GM20000 (cell line): Measurements from ENCODE around the gene BHMT.

Experiments used
- DNase-seq: peaks from one replicate; pipeline ENCODE4 v3.0.0; 2012; ENCODE audit warnings: low spot score
- CTCF ChIP-seq: IDR thresholded peaks from 2 replicates; pipeline ENCODE4 v1.5.1; 2012; ENCODE audit warnings: mild to moderate bottlenecking, control low read depth; ENCODE audit errors: extremely low read depth, missing control alignments

BHMT gene

GRCh38 chr5:79111960-79112702 lies 522 bp downstream of the BHMT start:
- no peak for DNase-seq
- no peak for TF ChIP-seq CTCF

GRCh38 chr5:79112703-79113058 lies 1.1 kb downstream of the BHMT start:
- DNase-seq, result no peak
- no peak for TF ChIP-seq CTCF

DNA sequence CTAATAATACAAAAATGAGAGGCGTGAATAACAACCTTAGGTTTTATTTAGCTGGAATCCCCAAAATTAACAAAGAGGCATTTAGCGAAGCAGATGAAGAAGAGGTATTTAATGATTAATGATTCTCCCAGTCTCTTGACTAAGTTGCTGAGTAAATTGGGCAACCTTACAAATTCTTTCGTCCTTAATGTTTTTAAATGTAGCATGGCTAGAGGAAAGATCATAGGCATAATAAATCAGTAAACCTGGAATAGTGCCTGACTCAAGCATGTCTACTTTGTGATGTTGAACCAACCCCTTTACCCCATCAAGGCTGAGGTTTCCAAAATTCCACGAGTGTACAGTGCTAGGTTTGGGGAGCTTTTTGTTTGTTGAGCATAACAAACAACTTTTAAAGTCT lies 7.9 kb downstream of the BHMT start:
- DNase-seq, result no peak
- no peak for TF ChIP-seq CTCF

- TF ChIP-seq CTCF, result no peak
- no peak for DNase-seq
These were observed 8.6 kb downstream of the BHMT start for GRCh38 chr5:79120221-79120620.

- no peak for DNase-seq
- TF ChIP-seq CTCF, result no peak
These were observed 11.4 kb downstream of the BHMT start for GRCh38 chr5:79122973-79123372.

GRCh38 chr5:79124607-79125006 lies 13.0 kb downstream of the BHMT start:
- DNase-seq, result no peak
- no peak for TF ChIP-seq CTCF

- DNase-seq, result no peak
- TF ChIP-seq CTCF, result no peak
These were observed 19.2 kb downstream of the BHMT start for GRCh38 chr5:79130781-79131180.
